HEK293 (cell line): ENCODE data around the gene LIN9.

Experiments used
- CTCF ChIA-PET: fragments of 350-600 bp; formaldehyde crosslinking; extraction: SDS; loops from one replicate; lab custom pipeline; 2021; ENCODE audit warnings: antibody characterized with exemption; lab: Yijun Ruan, JAX
- POLR2A ChIA-PET: fragments of 300-600 bp; formaldehyde crosslinking; extraction: SDS; loops from one replicate; lab custom pipeline; 2020; ENCODE audit warnings: antibody characterized with exemption, inconsistent platforms; lab: Yijun Ruan, JAX
- H3K27ac ChIP-seq: fragments of 200-500 bp; sonication (Bioruptor generic); 2 replicates; pipeline ENCODE4 v1.5.1; 2014; ENCODE audit warnings: low read depth, low read length, control low read depth, inconsistent platforms; ENCODE audit errors: extremely low read depth
- H3K36me3 ChIP-seq, 2 experiments: fragments of 200-500 bp in 1 of 2; sonication (Bioruptor generic) in 1 of 2; 1 replicate in 1 of 2; 2 replicates in 1 of 2; pipeline ENCODE4 v1.5.1; 2014 to 2017; ENCODE audit warnings: inconsistent platforms in 2 of 2, low read length in 2 of 2; ENCODE audit not compliant: control insufficient read depth in 2 of 2, insufficient read depth in 1 of 2
- H3K4me1 ChIP-seq: fragments of 200-500 bp; sonication (Bioruptor generic); 2 replicates; pipeline ENCODE4 v1.5.1; 2014; ENCODE audit warnings: mild to moderate bottlenecking, low read length, inconsistent platforms; ENCODE audit not compliant: control insufficient read depth, insufficient read depth
- H3K4me3 ChIP-seq: 2 replicates; pipeline ENCODE4 v1.5.1; 2011; ENCODE audit warnings: low read depth, mild to moderate bottlenecking, control low read depth, low read length, moderate library complexity
- H3K9me3 ChIP-seq: fragments of 200-500 bp; sonication (Bioruptor generic); 2 replicates; pipeline ENCODE4 v1.5.1; 2014; ENCODE audit warnings: low read depth, low read length, inconsistent platforms; ENCODE audit not compliant: control insufficient read depth, insufficient read depth
- BCL11A ChIP-seq: fragments of 450-650 bp; formaldehyde crosslinking; IDR thresholded peaks from 2 replicates; pipeline ENCODE4 v1.5.1; 2016; ENCODE audit warnings: low read depth, missing biosample characterization, missing genetic modification characterization
- KLF7 ChIP-seq: fragments of 450-650 bp; formaldehyde crosslinking; IDR thresholded peaks from 2 replicates; pipeline ENCODE4 v1.5.1; 2016; ENCODE audit warnings: missing biosample characterization, missing genetic modification characterization, borderline replicate concordance
- OSR2 ChIP-seq: fragments of 450-650 bp; formaldehyde crosslinking; IDR thresholded peaks from 2 replicates; pipeline ENCODE4 v1.5.1; 2016; ENCODE audit warnings: missing biosample characterization, missing genetic modification characterization
- PRDM1 ChIP-seq: fragments of 450-650 bp; formaldehyde crosslinking; IDR thresholded peaks from 2 replicates; pipeline ENCODE4; 2016; ENCODE audit warnings: missing biosample characterization, missing genetic modification characterization
- ZFP37 ChIP-seq: fragments of 450-650 bp; formaldehyde crosslinking; IDR thresholded peaks from 2 replicates; pipeline ENCODE4 v1.5.1; 2016; ENCODE audit warnings: missing biosample characterization, missing genetic modification characterization
- ZNF132 ChIP-seq: fragments of 450-650 bp; formaldehyde crosslinking; IDR thresholded peaks from 2 replicates; pipeline ENCODE4 v1.5.1; 2017; ENCODE audit warnings: missing biosample characterization, missing genetic modification characterization, borderline replicate concordance
- ZNF174 ChIP-seq: fragments of 450-650 bp; formaldehyde crosslinking; IDR thresholded peaks from 2 replicates; pipeline ENCODE4 v1.5.0; 2017; ENCODE audit warnings: missing biosample characterization, mild to moderate bottlenecking, missing genetic modification characterization
- ZNF211 ChIP-seq: fragments of 450-650 bp; formaldehyde crosslinking; IDR thresholded peaks from 2 replicates; pipeline ENCODE4 v1.5.1; 2016; ENCODE audit warnings: low read depth, missing biosample characterization, missing genetic modification characterization
- ZNF292 ChIP-seq: fragments of 450-650 bp; formaldehyde crosslinking; IDR thresholded peaks from 2 replicates; pipeline ENCODE4 v1.5.1; 2016; ENCODE audit warnings: low read depth, missing biosample characterization, missing genetic modification characterization, borderline replicate concordance
- ZNF394 ChIP-seq: fragments of 450-650 bp; formaldehyde crosslinking; IDR thresholded peaks from 2 replicates; pipeline ENCODE4 v1.5.1; 2016; ENCODE audit warnings: missing biosample characterization, missing genetic modification characterization, mild to moderate bottlenecking, moderate library complexity, borderline replicate concordance
- ZNF48 ChIP-seq: fragments of 450-650 bp; formaldehyde crosslinking; IDR thresholded peaks from 2 replicates; pipeline ENCODE4 v1.5.1; 2016; ENCODE audit warnings: missing biosample characterization, missing genetic modification characterization
- ZNF510 ChIP-seq: fragments of 450-650 bp; formaldehyde crosslinking; IDR thresholded peaks from 2 replicates; pipeline ENCODE4 v1.5.1; 2018; ENCODE audit warnings: mild to moderate bottlenecking, missing genetic modification characterization, missing biosample characterization; ENCODE audit not compliant: insufficient replicate concordance
- ZNF548 ChIP-seq: fragments of 450-650 bp; formaldehyde crosslinking; IDR thresholded peaks from 2 replicates; pipeline ENCODE4 v1.5.1; 2016; ENCODE audit warnings: missing biosample characterization, missing genetic modification characterization
- ZNF561 ChIP-seq: fragments of 450-650 bp; IDR thresholded peaks from 2 replicates; pipeline ENCODE4 v1.5.1; 2018; ENCODE audit warnings: missing biosample characterization, missing genetic modification characterization, borderline replicate concordance
- ZNF621 ChIP-seq: fragments of 450-650 bp; formaldehyde crosslinking; IDR thresholded peaks from 2 replicates; pipeline ENCODE4 v1.5.1; 2017; ENCODE audit warnings: missing biosample characterization, missing genetic modification characterization
- ZNF623 ChIP-seq: fragments of 450-650 bp; formaldehyde crosslinking; IDR thresholded peaks from 2 replicates; pipeline ENCODE4 v1.5.1; 2016; ENCODE audit warnings: missing biosample characterization, missing genetic modification characterization
- ZNF658 ChIP-seq: fragments of 450-650 bp; formaldehyde crosslinking; IDR thresholded peaks from 2 replicates; pipeline ENCODE4; 2016; ENCODE audit warnings: missing biosample characterization, missing genetic modification characterization
- ZNF664 ChIP-seq: fragments of 450-650 bp; formaldehyde crosslinking; IDR thresholded peaks from 2 replicates; pipeline ENCODE4 v1.5.1; 2016; ENCODE audit warnings: missing biosample characterization, missing genetic modification characterization
- ZNF670 ChIP-seq: fragments of 450-650 bp; formaldehyde crosslinking; IDR thresholded peaks from 2 replicates; pipeline ENCODE4 v1.5.1; 2016; ENCODE audit warnings: missing biosample characterization, missing genetic modification characterization, low read depth
- ZNF701 ChIP-seq: fragments of 450-650 bp; formaldehyde crosslinking; IDR thresholded peaks from 2 replicates; pipeline ENCODE4 v1.5.1; 2016; ENCODE audit warnings: missing biosample characterization, missing genetic modification characterization
- ZNF768 ChIP-seq: fragments of 450-650 bp; formaldehyde crosslinking; IDR thresholded peaks from 2 replicates; pipeline ENCODE4 v1.5.1; 2018; ENCODE audit warnings: missing biosample characterization, mild to moderate bottlenecking, missing genetic modification characterization
- TF ChIP-seq, protein P1 (sequence below): fragments of 450-650 bp; formaldehyde crosslinking; IDR thresholded peaks from 2 replicates; pipeline ENCODE4; 2016; ENCODE audit warnings: missing biosample characterization, missing genetic modification characterization
- TF ChIP-seq, protein P2 (sequence below): fragments of 450-650 bp; formaldehyde crosslinking; IDR thresholded peaks from 2 replicates; pipeline ENCODE4 v1.5.0; 2017; ENCODE audit warnings: missing biosample characterization, missing genetic modification characterization, borderline replicate concordance
- TF ChIP-seq, protein P3 (sequence below): fragments of 450-650 bp; formaldehyde crosslinking; IDR thresholded peaks from 2 replicates; pipeline ENCODE4 v1.5.1; 2016; ENCODE audit warnings: missing biosample characterization, missing genetic modification characterization, low read depth
- TF ChIP-seq, protein P4 (sequence below): fragments of 450-650 bp; formaldehyde crosslinking; IDR thresholded peaks from 2 replicates; pipeline ENCODE4 v1.5.1; 2016; ENCODE audit warnings: missing biosample characterization, missing genetic modification characterization

LIN9 gene

DNA sequence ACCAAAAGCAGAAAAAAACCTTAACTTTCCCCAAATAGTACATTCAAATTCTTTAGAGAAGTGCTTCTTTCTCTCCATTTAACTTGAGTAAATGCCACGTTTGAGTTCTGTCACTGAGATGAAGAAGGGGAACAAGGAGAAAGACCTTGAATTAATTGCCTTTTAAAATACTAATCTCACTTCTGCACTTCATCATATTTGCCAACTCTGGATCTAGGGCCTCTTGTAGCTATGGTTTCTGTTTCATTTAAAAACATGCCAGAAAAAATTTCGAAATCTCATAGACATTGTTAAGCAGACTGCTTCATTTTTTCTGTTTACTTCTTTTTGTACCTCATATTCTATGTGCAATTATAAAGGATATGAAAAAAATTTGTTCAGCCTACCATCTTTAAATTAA, 60.9 kb downstream of the LIN9 start:
- H3K4me1 ChIP-seq = no peaks in the 10 kb centered on the region
- H3K9me3 ChIP-seq = no peaks in the 10 kb centered on the region
- TF ChIP-seq ZNF701 = no peak
- no peak for TF ChIP-seq ZNF670 (tag by site-specific recombination)
- no peak for TF ChIP-seq ZNF394 (tag by site-specific recombination)
- TF ChIP-seq ZNF621 = no peak
- no peak for TF ChIP-seq OSR2 (tag by site-specific recombination)
- TF ChIP-seq ZNF658 = no peak
- TF ChIP-seq, protein P1, sequence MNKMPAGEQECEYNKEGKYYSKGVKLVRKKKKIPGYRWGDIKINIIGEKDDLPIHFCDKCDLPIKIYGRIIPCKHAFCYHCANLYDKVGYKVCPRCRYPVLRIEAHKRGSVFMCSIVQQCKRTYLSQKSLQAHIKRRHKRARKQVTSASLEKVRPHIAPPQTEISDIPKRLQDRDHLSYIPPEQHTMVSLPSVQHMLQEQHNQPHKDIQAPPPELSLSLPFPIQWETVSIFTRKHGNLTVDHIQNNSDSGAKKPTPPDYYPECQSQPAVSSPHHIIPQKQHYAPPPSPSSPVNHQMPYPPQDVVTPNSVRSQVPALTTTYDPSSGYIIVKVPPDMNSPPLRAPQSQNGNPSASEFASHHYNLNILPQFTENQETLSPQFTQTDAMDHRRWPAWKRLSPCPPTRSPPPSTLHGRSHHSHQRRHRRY (tag by site-specific recombination) = no peak
- TF ChIP-seq, protein P2, sequence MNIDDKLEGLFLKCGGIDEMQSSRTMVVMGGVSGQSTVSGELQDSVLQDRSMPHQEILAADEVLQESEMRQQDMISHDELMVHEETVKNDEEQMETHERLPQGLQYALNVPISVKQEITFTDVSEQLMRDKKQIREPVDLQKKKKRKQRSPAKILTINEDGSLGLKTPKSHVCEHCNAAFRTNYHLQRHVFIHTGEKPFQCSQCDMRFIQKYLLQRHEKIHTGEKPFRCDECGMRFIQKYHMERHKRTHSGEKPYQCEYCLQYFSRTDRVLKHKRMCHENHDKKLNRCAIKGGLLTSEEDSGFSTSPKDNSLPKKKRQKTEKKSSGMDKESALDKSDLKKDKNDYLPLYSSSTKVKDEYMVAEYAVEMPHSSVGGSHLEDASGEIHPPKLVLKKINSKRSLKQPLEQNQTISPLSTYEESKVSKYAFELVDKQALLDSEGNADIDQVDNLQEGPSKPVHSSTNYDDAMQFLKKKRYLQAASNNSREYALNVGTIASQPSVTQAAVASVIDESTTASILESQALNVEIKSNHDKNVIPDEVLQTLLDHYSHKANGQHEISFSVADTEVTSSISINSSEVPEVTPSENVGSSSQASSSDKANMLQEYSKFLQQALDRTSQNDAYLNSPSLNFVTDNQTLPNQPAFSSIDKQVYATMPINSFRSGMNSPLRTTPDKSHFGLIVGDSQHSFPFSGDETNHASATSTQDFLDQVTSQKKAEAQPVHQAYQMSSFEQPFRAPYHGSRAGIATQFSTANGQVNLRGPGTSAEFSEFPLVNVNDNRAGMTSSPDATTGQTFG = no peak
- TF ChIP-seq ZNF623 (tag by site-specific recombination) = no peak
- no peak for TF ChIP-seq ZNF292 (tag by site-specific recombination)
- no peak overlapping the region for H3K27ac ChIP-seq
- peaks cover 18 to 56% of the 10 kb centered on the region in 2 experiments for H3K36me3 ChIP-seq
- H3K4me3 ChIP-seq = no peak overlapping the region
- ChIA-PET POLR2A (no interaction called here), CTCF (no interaction called here)

DNA sequence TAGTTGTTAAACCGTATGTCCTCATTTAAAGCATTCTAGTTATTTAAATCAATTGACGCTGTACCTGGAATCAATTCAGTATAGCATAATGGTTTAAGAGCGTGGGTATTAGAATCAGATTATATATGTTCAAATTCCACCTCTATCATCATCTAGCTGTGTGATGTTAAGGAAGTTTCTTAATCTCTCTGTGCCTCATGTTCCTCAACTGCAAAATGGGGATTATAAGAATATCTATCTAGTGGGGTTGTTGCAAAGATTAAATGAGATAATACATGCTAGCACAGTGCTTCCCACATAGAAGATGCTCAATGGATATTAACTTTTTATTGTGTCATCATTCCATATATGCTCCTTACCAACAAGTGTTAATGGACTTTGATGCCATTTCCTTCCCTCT, 69.5 kb downstream of the LIN9 start:
- H3K27ac ChIP-seq = no peak overlapping the region
- ChIA-PET POLR2A (no interaction called here), CTCF (interaction anchor here (0.6 to 1.1 kb wide), 2 partner anchors 16 to 114 kb away, joined by 5 to 8 read pairs; no protein-coding TSS in a partner anchor)
- H3K4me1 ChIP-seq = no peaks in the 10 kb centered on the region
- no peaks in the 10 kb centered on the region for H3K9me3 ChIP-seq
- TF ChIP-seq ZNF48 = no peak
- TF ChIP-seq ZNF548 = no peak
- TF ChIP-seq ZNF701 = no peak
- peak; percentile 92 for TF ChIP-seq ZNF664 (tag by site-specific recombination)
- TF ChIP-seq ZNF768 (tag by site-specific recombination) = 0 out of 2 replicates have a peak, but pooled peaks have one; percentile 40
- no peak for TF ChIP-seq KLF7 (tag by site-specific recombination)
- peaks cover 26 to 64% of the 10 kb centered on the region in 2 experiments for H3K36me3 ChIP-seq
- H3K4me3 ChIP-seq = no peak overlapping the region

DNA sequence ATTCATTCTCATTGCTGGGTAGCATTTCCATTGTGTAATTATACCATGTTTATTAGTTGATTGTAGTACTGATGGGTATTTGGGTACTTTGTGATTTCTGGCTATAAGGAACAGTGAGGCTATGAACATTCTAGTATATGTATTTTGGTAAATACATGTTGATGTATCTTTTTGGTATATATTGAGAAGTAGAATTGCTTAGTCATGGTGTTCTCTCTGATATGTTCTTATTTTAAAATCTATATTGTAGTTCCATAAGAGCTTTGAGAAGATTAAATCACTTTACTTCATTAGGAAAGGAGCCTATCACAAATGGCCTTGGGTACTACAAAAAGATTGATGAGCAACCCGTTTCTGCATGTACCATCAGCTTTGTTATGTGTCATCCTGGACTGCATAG, 72.1 kb downstream of the LIN9 start:
- Histone ChIP-seq H3K36me3 (peaks cover 39 to 75% of the 10 kb centered on the region in 2 experiments), H3K4me3 (no peak overlapping the region), H3K9me3 (no peaks in the 10 kb centered on the region), H3K27ac (no peak overlapping the region), H3K4me1 (no peaks in the 10 kb centered on the region)
- ChIA-PET CTCF (interaction anchor here (1.4 kb wide), 1 partner anchor 13 kb away, joined by 4 read pairs; no protein-coding TSS in a partner anchor), POLR2A (no interaction called here)
- TF ChIP-seq BCL11A = no peak
- no peak for TF ChIP-seq ZNF621
- no peak for TF ChIP-seq ZNF561 (tag by site-specific recombination)
- TF ChIP-seq ZNF510 (tag by site-specific recombination) = no peak
- TF ChIP-seq ZFP37 (tag by site-specific recombination) = no peak
- no peak for TF ChIP-seq ZNF174 (tag by site-specific recombination)
- TF ChIP-seq ZNF132 (tag by site-specific recombination) = no peak
- TF ChIP-seq, protein P3, sequence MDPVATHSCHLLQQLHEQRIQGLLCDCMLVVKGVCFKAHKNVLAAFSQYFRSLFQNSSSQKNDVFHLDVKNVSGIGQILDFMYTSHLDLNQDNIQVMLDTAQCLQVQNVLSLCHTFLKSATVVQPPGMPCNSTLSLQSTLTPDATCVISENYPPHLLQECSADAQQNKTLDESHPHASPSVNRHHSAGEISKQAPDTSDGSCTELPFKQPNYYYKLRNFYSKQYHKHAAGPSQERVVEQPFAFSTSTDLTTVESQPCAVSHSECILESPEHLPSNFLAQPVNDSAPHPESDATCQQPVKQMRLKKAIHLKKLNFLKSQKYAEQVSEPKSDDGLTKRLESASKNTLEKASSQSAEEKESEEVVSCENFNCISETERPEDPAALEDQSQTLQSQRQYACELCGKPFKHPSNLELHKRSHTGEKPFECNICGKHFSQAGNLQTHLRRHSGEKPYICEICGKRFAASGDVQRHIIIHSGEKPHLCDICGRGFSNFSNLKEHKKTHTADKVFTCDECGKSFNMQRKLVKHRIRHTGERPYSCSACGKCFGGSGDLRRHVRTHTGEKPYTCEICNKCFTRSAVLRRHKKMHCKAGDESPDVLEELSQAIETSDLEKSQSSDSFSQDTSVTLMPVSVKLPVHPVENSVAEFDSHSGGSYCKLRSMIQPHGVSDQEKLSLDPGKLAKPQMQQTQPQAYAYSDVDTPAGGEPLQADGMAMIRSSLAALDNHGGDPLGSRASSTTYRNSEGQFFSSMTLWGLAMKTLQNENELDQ (tag by site-specific recombination) = no peak
- TF ChIP-seq PRDM1 (tag by site-specific recombination) = no peak
- no peak for TF ChIP-seq ZNF211
- TF ChIP-seq, protein P4, sequence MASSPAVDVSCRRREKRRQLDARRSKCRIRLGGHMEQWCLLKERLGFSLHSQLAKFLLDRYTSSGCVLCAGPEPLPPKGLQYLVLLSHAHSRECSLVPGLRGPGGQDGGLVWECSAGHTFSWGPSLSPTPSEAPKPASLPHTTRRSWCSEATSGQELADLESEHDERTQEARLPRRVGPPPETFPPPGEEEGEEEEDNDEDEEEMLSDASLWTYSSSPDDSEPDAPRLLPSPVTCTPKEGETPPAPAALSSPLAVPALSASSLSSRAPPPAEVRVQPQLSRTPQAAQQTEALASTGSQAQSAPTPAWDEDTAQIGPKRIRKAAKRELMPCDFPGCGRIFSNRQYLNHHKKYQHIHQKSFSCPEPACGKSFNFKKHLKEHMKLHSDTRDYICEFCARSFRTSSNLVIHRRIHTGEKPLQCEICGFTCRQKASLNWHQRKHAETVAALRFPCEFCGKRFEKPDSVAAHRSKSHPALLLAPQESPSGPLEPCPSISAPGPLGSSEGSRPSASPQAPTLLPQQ (tag by site-specific recombination) = no peak
